ENCODE results near the gene USP27X.

GRCh38 chrX:49850028-49850427 is 29.3 kb upstream of the USP27X start:
- TF ChIP-seq EZH2 (IDR thresholded peaks at IDR 0.05) (no peak), POLR2AphosphoS5 (IDR thresholded peaks at IDR 0.05; ENCODE audit: borderline replicate concordance, low read depth, low read length) (no peak)
